GM12878 (cell line): ENCODE results near the gene CCSER1.

Experiments used
- CEBPB ChIP-seq, 2 experiments: fragments of 150-350 bp in 1 of 2; IDR thresholded peaks; 2 replicates each; pipeline ENCODE4 v1.6.1; 2012 to 2014; ENCODE audit warnings: low read depth in 2 of 2, low read length in 2 of 2, borderline replicate concordance in 1 of 2, inconsistent platforms in 1 of 2
- CTCF ChIP-seq, 3 experiments: IDR thresholded peaks in 2 of 3; conservative IDR thresholded peaks in 1 of 3; 2 replicates each; pipeline ENCODE4 v1.5.1; 2011; ENCODE audit warnings: low read depth in 3 of 3, low read length in 3 of 3, mild to moderate bottlenecking in 3 of 3, control low read depth in 2 of 3, moderate library complexity in 2 of 3, inconsistent platforms in 1 of 3, mixed read lengths in 1 of 3; ENCODE audit not compliant: control insufficient read depth in 2 of 3, insufficient read depth in 1 of 3; ENCODE audit errors: extremely low read depth in 1 of 3
- E2F4 ChIP-seq: IDR thresholded peaks from 2 replicates; pipeline ENCODE4 v1.6.1; 2012; ENCODE audit warnings: low read depth, low read length, improper control_type of control experiment
- EZH2 ChIP-seq: IDR thresholded peaks from 2 replicates; pipeline ENCODE4 v1.6.1; 2012; ENCODE audit warnings: low read depth, mild to moderate bottlenecking, control low read depth, inconsistent platforms, low read length, borderline replicate concordance; ENCODE audit not compliant: control insufficient read depth
- PML ChIP-seq: IDR thresholded peaks from 2 replicates; pipeline ENCODE4 v1.6.1; 2012; ENCODE audit warnings: low read length, inconsistent platforms
- RCOR1 ChIP-seq: conservative IDR thresholded peaks from 2 replicates; pipeline ENCODE4 v1.6.1; 2012; ENCODE audit warnings: low read depth, low read length, improper control_type of control experiment
- SKIL ChIP-seq: fragments of 450-650 bp; IDR thresholded peaks from 2 replicates; pipeline ENCODE4 v1.6.1; 2017; ENCODE audit warnings: mild to moderate bottlenecking, low read depth, inconsistent platforms; ENCODE audit not compliant: poor library complexity, severe bottlenecking

GRCh38 chr4:90745176-90745575 is 618.0 kb downstream of the CCSER1 start:
- TF ChIP-seq CTCF (IDR thresholded peaks at IDR 0.05 in 2 of 3, conservative IDR thresholded peaks at IDR 0.05 in 1 of 3; ENCODE audit: control insufficient read depth in 2 of 3, extremely low read depth in 1 of 3, insufficient read depth in 1 of 3, low read depth in 3 of 3, low read length in 3 of 3) (no peak), SKIL (no peak), CEBPB (IDR thresholded peaks at IDR 0.05; ENCODE audit: borderline replicate concordance in 1 of 2, low read depth in 2 of 2, low read length in 2 of 2) (no peak), EZH2 (no peak), PML (no peak), RCOR1 (no peak), E2F4 (no peak)
